UCSD-AML1 (cell line): Measurements from ENCODE around the gene PRKG1.

ENCODE experiments used
- DNase-seq: peaks from one replicate; lab custom pipeline; 2025; ENCODE audit not compliant: unreplicated experiment; lab: John Stamatoyannopoulos, UW

The PRKG1 gene

DNA sequence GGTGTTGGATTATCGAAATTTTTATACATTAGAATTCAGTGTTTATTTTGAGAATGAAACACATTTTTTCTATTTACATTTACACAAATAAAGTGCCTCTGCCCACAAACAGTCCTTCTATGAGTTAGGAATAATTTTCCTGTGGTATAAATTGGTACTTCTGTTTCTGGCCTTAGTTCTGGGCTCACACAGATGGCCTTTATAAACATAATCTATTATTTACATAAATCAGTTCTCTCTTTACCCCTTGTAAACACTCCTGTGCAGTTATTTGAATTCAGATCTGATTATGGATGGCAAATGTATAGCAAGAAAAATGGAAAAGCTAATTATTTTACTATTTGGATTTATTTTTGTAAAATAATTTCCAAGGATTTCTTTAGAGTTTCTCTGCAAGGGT lies 143.2 kb downstream of the PRKG1 start:
- no peak for DNase-seq

DNA sequence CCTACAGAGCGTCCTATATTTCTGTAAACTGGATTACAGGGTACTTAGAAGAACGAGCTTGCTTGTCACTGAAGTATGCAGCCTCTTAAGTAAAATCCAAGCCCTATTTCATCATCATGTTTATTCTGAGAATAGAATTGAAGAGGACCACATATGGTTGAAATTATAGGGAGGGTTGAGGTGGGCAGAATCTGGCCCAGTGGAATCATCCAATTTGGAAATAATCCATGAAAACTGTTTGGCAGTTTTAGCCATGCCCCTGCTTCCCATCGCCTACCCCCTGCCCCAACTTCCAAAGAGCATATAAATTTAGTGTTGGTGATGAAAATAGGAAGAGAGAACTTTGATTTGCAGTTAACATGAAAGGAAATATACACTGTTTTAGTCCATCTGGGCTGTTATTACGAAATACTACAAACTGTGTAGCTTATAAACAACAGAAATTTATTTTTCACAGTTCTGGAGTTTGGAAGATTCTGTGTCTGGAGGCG lies 150.4 kb downstream of the PRKG1 start:
- no peak for DNase-seq

DNA sequence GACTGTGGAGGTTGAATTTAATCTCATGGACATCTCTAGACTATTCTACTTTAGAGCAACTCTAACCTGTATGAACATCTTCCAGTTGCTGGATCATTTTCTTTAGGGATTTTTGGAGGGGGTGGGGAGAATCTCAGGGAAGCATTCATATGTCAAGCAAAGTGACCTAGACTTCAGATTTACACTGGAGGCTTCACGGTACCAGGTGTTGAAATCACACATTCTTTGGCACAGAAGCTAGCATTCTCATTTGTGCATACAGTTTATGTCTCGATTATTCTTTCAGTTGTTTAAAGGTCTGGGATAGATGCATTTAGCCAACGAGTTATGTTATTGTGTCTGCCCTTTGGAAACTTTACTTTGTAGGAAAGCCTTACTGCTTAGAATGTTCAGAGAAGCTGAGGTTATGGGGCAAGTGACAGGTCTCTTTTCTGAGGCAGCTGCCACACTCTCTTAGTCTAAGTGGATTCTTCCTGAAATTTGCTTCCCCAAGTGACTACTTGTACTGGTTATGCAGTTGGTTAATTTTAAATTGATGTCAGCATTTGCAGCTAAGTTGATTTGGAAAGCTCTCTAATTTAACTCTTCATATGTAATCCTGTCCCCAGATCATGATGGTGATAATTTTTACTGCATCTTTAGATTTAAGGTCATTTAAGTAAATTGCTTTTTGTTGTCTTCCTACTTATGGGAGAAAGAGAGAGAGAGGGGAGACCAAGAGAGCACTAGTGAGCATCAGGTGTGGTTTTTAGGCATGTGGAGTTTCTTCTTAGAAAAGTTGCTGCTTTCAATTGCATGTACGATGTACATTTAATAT lies 153.8 kb downstream of the PRKG1 start:
- DNase-seq, result no peak

DNA sequence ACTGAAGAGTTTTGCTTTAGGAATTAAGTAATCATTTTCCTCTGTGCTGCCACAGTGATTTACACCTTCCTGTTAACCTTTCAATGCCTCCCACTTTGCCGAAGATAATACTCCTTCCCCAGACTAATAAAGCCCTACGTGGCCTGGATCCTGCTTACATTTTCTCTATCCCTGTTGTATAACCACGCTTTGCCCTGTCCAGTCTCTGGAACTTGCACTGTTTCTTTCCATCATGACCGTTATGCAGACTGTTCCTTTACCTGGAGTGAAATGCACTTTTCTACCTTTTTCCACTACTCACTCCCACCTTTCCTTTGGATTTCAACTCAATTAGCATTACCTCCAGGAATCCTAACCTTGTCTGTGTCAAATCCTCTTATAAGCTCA lies 154.4 kb downstream of the PRKG1 start:
- DNase-seq, result no peak

DNA sequence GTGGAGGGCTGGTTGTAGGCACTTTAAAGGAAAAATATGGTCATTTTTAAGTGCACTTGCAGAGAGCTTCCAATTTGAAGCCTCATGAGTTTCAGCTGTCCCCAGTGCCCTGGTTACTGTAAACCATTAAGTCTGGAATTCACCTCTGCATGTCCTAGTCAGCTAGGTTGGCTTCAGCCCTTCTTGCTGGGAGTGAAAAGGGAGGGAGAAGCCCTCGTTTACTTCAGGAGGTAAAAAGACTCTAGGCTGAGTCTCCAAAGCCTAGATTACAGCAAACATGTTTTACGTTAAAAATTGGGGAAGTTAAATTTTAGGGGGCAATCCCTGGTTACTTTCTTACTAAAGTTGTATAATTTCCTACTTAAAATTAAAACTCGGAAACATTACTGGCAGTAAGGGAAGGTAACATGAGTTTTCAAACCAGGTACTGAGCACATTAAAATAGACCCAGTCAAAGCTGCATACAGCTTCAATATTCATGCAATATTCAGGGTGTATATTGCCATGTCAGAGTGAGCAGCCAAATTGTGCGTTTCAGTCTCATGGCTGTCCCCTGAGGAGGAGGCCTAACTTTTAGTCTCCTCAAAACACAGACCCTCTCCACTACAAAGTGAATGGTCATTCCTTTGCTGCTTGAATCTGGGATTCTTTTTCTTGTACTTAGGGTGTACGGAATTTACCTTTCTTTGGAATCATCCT lies 156.7 kb downstream of the PRKG1 start:
- no peak for DNase-seq

DNA sequence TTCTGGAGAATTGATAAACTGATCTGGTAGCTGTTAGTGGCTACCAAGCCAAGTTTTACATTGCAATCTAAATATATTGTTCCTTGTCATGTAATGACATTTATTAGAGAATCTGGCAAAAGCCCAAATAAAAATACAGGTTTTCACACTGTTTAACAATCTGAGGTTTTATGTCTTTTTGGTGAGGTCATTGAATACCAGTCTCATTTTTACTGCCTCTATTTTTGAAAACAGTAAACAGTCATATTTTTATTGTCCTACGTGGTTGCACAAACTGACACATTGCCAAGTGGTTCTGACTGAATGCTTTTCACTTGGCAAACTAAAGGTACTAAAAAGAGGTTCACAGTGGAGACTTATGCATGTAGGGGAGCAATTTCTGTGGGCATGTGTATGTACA lies 157.5 kb downstream of the PRKG1 start:
- no peak for DNase-seq

DNA sequence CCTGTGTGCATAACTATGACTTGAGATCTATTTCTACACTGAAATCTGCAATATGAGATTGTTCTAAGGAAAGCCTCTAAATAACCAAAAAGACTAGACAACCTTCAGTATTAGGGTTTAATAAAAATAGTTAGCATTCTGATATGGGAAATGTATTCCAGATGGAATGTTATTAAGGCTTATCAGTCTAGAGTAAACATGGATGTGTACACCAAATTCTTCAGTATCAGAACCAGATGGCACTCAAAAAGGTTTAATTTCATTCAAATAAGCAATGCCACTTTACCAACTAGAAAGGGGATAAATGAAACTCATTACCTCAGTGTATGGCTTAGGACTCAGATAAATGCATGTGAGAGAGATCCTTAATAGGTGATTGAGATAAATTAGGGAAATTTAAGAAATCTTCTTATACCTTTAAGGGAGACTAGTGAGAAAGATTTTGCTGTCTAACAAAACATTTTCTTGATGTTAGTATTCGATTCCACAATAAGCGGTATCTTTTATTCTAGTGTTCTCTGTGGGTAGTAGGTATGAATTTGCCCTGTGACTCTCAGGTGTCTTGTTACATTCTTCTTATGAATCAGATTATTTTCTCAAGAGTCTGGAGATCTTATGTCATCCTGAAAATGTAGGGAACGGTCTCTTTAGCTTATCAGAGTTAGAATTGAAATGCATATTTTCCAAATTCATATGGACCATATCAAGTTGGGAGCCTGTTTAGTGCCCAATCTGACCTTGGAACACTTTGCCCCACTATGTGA lies 159.2 kb downstream of the PRKG1 start:
- DNase-seq, result no peak

DNA sequence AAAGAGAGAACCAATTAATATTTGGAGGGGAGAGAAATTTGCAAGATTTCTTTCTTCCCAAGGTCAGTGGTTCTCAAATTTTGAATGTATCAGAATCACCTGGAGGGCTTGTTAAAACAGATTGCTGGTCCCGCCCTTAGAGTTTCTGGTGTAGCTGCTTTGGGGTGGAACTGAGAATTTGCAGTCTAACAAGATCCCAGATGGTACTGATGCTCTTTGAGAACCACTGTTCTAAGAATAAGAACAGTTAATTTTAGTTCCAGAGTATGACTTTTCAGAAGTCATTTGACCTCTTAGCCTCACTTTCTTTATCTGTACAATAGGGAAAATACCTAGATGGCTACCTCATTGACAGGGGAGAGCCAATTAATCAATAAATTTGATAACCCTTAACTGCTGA lies 161.6 kb downstream of the PRKG1 start:
- no peak for DNase-seq

DNA sequence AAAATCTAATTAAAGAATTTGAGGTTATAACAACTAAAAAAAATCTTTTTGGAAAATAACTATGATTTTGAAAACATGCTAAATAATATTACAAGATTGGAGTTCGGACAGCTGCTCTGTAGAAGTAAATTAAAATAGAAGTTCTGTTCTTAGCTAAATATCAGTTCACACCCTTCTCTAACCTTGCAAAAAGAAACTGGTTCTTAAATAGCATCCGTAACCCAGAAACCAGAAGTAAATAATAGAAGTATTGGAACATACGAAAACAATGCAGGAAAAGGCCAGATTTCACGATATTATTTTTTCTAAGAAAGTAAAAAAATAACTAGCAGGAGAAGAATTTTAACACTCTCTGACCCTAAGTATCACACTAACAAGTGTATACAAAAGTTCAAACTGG lies 164.7 kb downstream of the PRKG1 start:
- DNase-seq, result no peak

DNA sequence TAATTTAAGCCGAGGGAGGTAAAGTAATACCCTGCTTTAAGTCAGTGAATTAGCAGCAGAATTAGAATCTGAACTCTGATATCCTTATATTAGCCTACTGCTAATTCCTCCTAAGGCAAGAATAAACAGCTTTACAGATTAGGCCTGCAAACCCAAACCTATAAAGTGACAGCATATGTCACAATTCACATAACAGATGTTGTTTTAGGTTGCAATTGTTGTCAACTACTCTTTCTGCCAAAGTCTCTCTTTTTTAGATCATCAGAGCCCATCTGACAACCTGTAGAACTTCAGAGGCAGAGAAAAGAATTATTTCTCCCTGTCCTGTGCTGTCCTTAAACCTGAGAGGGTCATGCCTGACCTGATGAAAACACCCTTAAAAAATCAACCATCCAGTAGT lies 167.2 kb downstream of the PRKG1 start:
- no peak for DNase-seq

DNA sequence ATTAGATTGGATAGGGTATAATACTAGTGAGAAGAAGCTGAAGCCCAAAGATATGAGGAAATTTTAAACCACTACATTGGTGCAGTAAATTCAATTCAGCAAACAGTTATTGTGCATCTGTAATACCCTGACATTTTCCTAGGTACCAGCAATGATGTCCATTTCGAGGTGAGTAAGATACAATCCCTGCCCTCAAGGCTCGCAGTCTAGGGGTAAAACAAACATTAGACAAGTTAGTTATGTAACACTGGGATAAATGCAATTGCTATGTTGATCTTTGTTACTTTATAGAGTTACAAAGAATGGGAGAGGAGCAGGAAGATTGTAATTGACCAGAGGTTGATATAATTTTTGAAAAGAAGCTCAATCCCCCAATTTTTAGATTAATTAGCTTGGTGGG lies 168.1 kb downstream of the PRKG1 start:
- no peak for DNase-seq

DNA sequence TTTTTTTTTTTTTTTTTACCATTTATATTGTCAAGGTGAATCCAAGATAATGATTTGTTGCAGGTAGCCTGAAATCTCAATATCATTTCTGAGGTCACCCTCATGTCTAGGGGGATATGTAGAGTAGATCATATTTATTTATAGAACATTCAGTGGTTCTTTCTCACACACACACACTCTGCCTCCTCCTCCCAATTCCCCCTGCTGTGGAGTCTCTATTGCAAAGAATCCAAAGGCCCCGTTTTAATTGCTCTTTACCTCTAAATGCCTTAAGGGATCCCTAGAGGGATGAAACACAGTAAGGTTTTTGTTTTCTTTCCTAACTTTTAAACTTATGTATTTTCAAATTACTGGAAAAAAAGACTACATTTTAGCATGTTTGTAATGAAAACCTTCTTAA lies 170.0 kb downstream of the PRKG1 start:
- no peak for DNase-seq

DNA sequence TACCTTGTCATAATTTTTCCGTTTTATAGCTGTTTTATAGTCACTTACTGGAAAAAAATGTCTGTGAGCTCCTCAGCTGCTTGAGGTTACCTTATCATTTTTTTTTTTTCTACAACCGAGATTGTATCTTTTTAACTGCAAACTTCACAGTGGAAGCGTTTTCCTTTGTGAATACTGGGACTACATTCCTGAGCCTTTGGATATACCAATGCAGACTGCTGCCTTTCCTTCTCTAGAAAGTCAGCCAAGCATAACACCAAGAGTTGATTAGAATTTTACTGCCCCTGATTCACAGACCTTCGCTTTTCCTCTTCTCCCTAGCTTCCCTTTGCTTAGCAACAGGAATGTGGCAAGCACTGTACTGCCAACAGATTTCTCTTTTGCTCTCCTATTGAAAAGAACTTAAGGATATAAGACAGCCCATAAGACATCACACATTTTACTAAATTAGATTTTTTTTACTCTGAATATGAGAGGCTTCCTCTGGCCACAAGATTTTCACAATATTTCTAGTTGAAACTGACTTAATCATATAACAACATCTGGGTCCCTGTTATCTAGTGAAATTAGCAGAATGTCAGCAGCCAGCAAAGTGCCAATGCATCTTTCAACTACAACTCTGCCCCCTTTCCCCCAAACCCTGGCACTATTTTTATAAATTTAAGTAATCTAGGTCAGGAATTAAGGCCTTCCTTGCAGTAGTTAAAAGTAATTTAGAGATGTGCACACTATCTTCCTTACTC lies 170.6 kb downstream of the PRKG1 start:
- DNase-seq, result no peak

DNA sequence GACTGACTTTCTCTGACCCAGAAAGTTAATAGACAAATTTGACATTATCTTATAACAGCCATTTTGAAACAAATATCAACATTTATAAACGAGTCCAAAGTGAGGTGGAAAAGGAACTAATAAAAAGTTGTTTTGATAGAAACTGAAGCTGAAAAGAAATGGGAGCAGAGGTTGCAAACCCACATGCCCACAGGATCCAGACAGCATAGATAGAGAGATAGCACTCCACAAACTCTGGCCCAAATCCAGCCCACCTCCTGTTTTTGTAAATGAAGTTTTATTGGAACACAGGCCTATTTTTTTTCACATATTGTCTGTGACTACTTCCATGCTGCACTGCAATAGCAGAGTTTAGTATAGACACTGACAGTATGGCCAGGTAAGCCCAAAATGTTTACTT lies 171.9 kb downstream of the PRKG1 start:
- DNase-seq, result no peak

DNA sequence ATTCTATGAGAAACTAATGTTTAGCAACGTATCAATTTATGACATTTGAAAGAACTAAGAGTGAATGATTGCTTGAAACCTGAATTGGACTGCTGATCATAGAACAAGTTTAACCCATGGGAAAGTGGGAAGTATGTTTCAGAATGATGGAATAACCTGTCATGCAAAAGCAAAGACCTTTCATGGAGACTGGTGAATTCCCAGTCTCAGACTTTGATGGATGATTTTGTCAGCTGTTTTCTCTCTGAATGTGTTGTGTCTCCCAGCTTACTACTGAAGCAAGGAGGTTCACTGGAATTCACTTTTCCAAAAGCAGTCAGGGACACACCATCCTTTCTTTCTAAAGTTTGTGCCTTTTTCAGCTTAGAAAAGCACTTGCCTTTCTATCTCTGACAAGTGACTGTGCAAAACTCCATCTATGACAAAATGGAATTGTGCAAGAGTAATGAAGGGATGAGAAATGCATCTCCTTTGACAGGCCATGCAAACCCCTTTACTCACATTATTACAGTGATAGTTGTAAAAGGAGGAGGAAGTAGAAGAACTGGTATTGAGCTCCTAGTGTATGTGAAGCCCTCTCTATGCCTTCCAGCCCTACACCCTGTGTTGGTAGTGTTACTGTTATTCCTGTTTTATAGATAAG lies 176.1 kb downstream of the PRKG1 start:
- DNase-seq, result no peak

DNA sequence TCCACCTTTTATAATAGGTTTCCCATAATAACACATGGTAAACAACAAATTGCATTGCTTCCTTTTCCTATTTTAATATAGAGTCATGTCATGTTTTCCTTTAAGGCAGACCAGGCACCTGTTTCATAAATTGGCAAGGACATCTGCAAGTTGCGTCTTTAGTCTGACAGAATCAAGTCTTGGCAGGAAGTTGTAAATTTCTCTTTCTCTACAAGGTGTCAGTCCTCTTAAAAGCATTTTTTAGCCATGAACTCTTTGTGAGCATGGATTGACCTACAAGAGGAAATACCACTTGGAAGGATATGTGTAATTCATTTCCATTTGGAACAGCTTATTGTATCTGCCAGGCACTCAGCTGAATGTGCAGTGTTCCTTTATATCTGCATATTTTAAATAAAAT lies 176.8 kb downstream of the PRKG1 start:
- DNase-seq, result no peak

DNA sequence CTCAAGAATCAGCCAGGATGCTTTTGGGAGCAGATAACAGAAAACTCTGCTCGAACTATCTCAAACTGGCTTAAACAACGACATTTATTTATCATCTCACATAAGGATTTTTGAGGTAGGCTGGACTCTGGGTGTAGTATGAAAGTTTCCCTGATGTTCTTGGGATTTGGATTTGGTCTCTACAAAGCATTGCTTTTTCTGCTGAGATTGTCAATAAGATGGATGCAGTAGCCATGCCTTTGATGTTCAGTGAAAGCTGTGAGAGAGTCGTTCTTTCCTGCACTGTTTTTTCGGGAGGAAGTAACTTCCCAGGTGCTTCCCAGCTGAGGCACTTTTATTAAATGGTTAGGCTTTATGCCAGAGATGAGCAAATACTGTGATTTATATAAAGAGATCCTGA lies 181.1 kb downstream of the PRKG1 start:
- no peak for DNase-seq

DNA sequence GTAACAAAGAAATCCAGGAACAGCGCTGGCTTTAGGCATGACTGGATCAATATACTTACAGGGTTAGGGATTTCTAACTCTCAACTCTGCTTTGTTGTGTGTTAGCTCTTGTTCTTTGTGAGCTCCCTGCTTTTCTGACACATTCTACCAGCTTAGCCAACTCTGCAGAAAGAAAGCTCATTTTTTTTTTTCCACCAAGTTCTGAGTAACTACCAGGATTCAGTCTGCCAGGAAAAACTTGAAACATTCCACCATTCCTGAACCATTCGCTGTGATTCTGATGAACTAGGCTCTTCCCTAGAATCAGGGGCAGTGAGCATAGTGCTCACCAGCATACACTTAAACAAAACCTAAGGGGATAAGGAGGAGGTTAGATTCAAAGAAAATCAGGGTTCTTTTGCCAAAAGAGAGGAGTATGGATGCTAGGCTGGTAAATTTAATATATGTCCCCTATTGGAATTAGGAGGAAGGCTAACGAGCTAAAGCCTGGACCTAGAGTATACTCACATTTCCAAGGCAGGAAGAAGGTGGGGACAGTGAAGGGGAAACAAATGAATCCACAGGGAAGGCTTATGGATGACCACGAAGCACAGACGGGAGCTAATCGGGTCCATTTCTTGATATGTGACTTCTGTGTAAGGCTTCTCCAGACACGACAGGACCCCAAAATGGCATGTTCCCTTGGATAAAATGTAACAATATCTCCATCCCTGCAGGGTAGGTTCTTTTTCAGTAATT lies 183.4 kb downstream of the PRKG1 start:
- DNase-seq, result no peak

DNA sequence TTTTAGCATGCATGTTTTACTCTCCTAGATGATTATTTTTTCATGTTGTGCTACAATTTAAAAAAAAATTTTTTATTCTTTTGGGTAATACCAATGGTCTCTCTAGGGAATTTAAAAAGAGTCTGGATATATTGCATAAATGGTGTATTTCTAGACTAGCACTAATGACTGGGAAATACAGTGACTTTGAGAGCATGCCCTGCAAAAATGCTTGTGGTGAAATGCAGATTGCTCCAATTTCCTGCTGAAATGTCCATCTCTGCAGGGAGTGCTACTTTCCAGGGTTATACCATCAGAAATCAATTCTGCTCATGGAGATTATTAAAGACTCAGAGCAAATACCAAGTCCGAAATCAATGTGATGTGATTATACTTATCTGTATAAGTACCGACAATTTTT lies 186.1 kb downstream of the PRKG1 start:
- DNase-seq, result no peak

DNA sequence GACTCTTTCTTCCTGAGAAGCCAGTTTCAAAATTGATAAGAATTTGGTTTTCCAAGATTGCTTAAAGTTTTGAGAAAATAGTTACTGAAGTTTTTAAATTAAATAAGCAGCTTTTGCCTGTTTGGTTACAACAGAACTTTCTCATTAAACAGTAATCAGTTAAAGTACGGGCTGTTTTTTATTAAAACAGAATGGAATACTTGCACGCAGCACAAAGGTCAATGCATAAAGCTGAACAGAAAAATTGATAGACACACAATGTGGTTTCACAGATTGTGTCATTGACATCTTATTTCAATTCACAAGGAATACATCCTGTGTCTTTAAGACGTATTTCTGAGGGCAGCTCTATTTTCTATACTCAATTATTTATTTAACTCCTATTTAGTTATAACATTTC lies 192.2 kb downstream of the PRKG1 start:
- DNase-seq, result no peak
